Measurements from ENCODE around the gene MIA3. TPM values are rescaled to one million over a fixed set of nuclear protein-coding genes. Genes with fewer than 3 reads are reported as not detected.
A peak's percentile ranks its signal among the peaks of the same experiment; 100 is the strongest.

MIA3 gene
- total and polyA plus RNA-seq, 9 of the 15 experiments (the other 6 are each of a cell fraction or from before 2014, with no cell fraction given) = 21.6 to 89.4 (median 40.8) TPM

DNA sequence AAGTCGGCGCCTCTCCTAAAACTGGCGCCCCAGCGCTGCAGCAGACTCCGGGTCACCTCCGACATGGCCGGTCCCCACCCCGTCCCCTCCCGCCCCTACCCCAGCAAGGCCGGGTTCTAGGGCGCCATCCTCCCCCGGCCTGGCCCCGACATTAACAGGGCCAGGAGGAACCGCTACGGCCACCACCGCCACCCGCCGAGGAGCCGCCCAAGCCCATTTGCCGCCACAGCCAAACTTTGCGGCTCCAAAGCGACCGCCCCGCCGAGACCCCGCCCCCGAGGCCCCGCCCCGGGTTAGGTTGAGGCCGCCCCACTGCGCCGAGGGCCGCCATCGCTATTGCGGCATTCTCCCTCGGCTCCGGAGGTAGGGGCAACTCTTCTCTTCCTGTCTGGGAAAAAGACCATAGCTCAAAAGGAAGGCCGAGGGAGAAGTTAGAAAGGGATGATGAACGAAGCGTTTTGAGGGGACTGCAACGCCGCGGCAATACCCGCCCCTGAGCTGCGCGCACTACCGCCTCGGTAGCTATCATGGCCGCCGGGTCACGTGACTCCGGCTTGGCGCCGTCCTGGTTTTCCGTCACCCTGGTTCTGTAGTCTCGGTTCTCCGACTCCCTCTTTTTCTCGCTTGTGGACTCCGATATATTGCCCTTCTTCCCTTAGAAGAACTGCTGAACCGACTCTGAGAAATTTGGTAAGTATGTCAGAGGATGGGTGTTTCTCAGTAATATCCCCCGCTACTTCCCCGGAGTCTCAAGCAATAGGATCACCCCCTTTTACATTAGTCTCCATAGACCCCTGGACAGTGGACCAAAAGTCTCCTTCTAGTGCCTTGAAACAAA, 94.6 kb downstream of the MIA3 start, which contains the start of the genes AIDA and BROX (continued):
- TF ChIP-seq, protein P1, sequence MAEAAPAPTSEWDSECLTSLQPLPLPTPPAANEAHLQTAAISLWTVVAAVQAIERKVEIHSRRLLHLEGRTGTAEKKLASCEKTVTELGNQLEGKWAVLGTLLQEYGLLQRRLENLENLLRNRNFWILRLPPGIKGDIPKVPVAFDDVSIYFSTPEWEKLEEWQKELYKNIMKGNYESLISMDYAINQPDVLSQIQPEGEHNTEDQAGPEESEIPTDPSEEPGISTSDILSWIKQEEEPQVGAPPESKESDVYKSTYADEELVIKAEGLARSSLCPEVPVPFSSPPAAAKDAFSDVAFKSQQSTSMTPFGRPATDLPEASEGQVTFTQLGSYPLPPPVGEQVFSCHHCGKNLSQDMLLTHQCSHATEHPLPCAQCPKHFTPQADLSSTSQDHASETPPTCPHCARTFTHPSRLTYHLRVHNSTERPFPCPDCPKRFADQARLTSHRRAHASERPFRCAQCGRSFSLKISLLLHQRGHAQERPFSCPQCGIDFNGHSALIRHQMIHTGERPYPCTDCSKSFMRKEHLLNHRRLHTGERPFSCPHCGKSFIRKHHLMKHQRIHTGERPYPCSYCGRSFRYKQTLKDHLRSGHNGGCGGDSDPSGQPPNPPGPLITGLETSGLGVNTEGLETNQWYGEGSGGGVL (CRISPR knock-in tag; IDR thresholded peaks at IDR 0.05) = no peak
- TF ChIP-seq ZNF583 (CRISPR knock-in tag; IDR thresholded peaks at IDR 0.05) (peak; percentile 93), SMAD2 (IDR thresholded peaks at IDR 0.05; ENCODE audit: low read depth, low read length) (no peak), NONO (IDR thresholded peaks at IDR 0.05; ENCODE audit: low read depth in 2 of 2, low read length in 1 of 2) (no peak), RBM17 (IDR thresholded peaks at IDR 0.05; ENCODE audit: borderline replicate concordance, low read depth, low read length) (no peak), TRIM28 (IDR thresholded peaks at IDR 0.05) (no peak), HDAC3 (IDR thresholded peaks at IDR 0.05; ENCODE audit: borderline replicate concordance, partially characterized antibody) (peak; percentile 17), BRCA1 (IDR thresholded peaks at IDR 0.05) (no peak), BRCA1 (CRISPR knock-in tag; IDR thresholded peaks at IDR 0.05) (no peak), ZNF57 (CRISPR knock-in tag; IDR thresholded peaks at IDR 0.05) (no peak), ZNF134 (CRISPR knock-in tag; conservative IDR thresholded peaks at IDR 0.05) (peak; percentile 58), PHF20 (IDR thresholded peaks at IDR 0.05; ENCODE audit: partially characterized antibody) (peak; percentile 90), KAT2B (IDR thresholded peaks at IDR 0.05; ENCODE audit: low read depth, low read length) (no peak), MTA3 (IDR thresholded peaks at IDR 0.05; ENCODE audit: borderline replicate concordance) (no peak), MEIS2 (IDR thresholded peaks at IDR 0.05; ENCODE audit: partially characterized antibody) (no peak), RUNX1 (IDR thresholded peaks at IDR 0.05; ENCODE audit: low read depth) (0 out of 2 replicates have a peak, but pooled peaks have one; percentile 45)
- TF ChIP-seq, protein P2, sequence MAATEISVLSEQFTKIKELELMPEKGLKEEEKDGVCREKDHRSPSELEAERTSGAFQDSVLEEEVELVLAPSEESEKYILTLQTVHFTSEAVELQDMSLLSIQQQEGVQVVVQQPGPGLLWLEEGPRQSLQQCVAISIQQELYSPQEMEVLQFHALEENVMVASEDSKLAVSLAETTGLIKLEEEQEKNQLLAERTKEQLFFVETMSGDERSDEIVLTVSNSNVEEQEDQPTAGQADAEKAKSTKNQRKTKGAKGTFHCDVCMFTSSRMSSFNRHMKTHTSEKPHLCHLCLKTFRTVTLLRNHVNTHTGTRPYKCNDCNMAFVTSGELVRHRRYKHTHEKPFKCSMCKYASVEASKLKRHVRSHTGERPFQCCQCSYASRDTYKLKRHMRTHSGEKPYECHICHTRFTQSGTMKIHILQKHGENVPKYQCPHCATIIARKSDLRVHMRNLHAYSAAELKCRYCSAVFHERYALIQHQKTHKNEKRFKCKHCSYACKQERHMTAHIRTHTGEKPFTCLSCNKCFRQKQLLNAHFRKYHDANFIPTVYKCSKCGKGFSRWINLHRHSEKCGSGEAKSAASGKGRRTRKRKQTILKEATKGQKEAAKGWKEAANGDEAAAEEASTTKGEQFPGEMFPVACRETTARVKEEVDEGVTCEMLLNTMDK (IDR thresholded peaks at IDR 0.05; ENCODE audit: borderline replicate concordance, insufficient read depth, low read depth, low read length, poor library complexity, severe bottlenecking) = peak; percentile 6
- TF ChIP-seq, protein P3, sequence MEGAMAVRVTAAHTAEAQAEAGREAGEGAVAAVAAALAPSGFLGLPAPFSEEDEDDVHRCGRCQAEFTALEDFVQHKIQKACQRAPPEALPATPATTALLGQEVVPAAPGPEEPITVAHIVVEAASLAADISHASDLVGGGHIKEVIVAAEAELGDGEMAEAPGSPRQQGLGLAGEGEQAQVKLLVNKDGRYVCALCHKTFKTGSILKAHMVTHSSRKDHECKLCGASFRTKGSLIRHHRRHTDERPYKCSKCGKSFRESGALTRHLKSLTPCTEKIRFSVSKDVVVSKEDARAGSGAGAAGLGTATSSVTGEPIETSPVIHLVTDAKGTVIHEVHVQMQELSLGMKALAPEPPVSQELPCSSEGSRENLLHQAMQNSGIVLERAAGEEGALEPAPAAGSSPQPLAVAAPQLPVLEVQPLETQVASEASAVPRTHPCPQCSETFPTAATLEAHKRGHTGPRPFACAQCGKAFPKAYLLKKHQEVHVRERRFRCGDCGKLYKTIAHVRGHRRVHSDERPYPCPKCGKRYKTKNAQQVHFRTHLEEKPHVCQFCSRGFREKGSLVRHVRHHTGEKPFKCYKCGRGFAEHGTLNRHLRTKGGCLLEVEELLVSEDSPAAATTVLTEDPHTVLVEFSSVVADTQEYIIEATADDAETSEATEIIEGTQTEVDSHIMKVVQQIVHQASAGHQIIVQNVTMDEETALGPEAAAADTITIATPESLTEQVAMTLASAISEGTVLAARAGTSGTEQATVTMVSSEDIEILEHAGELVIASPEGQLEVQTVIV (CRISPR knock-in tag; IDR thresholded peaks at IDR 0.05; ENCODE audit: borderline replicate concordance) = peak; percentile 63; the same call in 1 of the 2 replicates
- TF ChIP-seq, protein P4, sequence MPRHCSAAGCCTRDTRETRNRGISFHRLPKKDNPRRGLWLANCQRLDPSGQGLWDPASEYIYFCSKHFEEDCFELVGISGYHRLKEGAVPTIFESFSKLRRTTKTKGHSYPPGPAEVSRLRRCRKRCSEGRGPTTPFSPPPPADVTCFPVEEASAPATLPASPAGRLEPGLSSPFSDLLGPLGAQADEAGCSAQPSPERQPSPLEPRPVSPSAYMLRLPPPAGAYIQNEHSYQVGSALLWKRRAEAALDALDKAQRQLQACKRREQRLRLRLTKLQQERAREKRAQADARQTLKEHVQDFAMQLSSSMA (CRISPR knock-in tag; IDR thresholded peaks at IDR 0.05) = no peak
- TF ChIP-seq, protein P5, sequence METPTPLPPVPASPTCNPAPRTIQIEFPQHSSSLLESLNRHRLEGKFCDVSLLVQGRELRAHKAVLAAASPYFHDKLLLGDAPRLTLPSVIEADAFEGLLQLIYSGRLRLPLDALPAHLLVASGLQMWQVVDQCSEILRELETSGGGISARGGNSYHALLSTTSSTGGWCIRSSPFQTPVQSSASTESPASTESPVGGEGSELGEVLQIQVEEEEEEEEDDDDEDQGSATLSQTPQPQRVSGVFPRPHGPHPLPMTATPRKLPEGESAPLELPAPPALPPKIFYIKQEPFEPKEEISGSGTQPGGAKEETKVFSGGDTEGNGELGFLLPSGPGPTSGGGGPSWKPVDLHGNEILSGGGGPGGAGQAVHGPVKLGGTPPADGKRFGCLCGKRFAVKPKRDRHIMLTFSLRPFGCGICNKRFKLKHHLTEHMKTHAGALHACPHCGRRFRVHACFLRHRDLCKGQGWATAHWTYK (CRISPR knock-in tag; IDR thresholded peaks at IDR 0.05) = peak; percentile 91; the same call in 1 of the 2 replicates
